Uterus (tissue), 4 donors: ENCODE results near the gene REELD1. TPM values are rescaled to one million over a fixed set of nuclear protein-coding genes. Genes with fewer than 3 reads are reported as not detected.

Experiments used
- DNase-seq, 2 donors: peaks; one replicate each; pipeline ENCODE4 v3.0.0-alpha.2; 2019 to 2020
- H3K27ac ChIP-seq, 2 donors: fragments of 200-600 bp; sonication (generic); 1 replicate in 1 of 2; 2 replicates in 1 of 2; pipeline ENCODE4 v1.5.1; 2016 to 2018
- H3K27me3 ChIP-seq, 2 donors: fragments of 200-600 bp; sonication (generic); one replicate each; pipeline ENCODE4 v1.5.1; 2018 to 2019; ENCODE audit warnings: control low read depth in 1 of 2
- H3K36me3 ChIP-seq, 2 donors: fragments of 200-600 bp; sonication (generic); one replicate each; pipeline ENCODE4 v1.5.1; 2019; ENCODE audit warnings: control low read depth in 1 of 2
- H3K4me1 ChIP-seq, 2 donors: fragments of 200-600 bp; sonication (generic); one replicate each; pipeline ENCODE4 v1.5.1; 2018 to 2019; ENCODE audit warnings: control low read depth in 1 of 2
- H3K4me3 ChIP-seq, 2 donors: fragments of 200-600 bp; sonication (generic); 1 replicate in 1 of 2; 2 replicates in 1 of 2; pipeline ENCODE4 v1.5.1; 2018 to 2019; ENCODE audit warnings: mild to moderate bottlenecking in 1 of 2
- H3K9me3 ChIP-seq, 2 donors: fragments of 200-600 bp; sonication (generic); one replicate each; pipeline ENCODE4 v1.5.1; 2019; ENCODE audit warnings: control low read depth in 1 of 2
- CTCF ChIP-seq, 4 experiments: fragments of 200-600 bp in 2 of 4; fragments of 450-650 bp in 2 of 4; sonication (generic) in 2 of 4; IDR thresholded peaks; one replicate each; pipeline ENCODE4 v1.5.1; 2016 to 2019; ENCODE audit warnings: antibody characterized with exemption in 4 of 4, mild to moderate bottlenecking in 2 of 4, moderate library complexity in 1 of 4
- POLR2A ChIP-seq, 2 donors: fragments of 450-650 bp; IDR thresholded peaks; one replicate each; pipeline ENCODE4 v1.6.1; 2016; ENCODE audit warnings: antibody characterized with exemption in 2 of 2, mild to moderate bottlenecking in 1 of 2, moderate library complexity in 1 of 2
- intact Hi-C: fragments of 100-400 bp; cut with DNase I; formaldehyde crosslinking; loops from one replicate; pipeline ENCODE4 v1.15.1; 2023; ENCODE audit warnings: low total_unique reads
- total RNA-seq, 4 donors: library from RNA; depleted of rRNA in 3 of 4; stranded (reverse); fragments of >200 nt in 3 of 4; gene quantifications; one replicate each; pipeline versions ENCODE4 v1.1.0 to v1.2.4, GENCODE V29; 2014 to 2023
- donor health status: DM: yes; HTN: yes; CAD: no.

Gene REELD1
- total RNA-seq, 4 donors from 2014 or later: 1.4 TPM; not detected in 3

DNA sequence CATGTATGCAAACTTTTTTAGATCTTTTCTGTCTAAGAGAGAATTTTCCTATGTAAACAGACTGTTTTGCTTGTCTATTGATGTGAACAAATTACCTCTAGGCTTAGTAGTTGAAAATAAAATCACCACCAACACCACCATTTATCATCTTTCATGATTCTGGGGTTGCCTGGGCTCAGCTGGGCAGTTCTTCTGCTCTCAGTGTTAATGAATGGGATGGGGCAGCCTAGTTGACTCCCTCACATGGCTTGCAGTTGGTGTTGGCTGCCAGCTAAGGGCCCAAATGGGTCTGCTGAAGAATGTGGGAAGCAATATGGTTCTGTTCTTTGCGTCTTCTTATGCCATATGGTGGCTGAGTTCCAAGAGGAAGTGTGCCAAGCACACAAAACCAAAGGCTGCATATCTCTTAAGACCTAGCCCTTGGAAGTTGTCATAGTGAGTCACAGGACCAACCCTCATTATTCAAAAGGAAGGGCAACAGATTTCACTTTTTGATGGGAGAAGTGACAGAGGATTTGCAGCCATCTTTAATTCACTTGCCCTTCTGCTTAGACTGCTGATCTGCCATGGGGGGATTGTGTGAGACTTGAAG, 17.9 kb downstream of the REELD1 start:
- no peaks in the 10 kb centered on the region for H3K4me1 ChIP-seq
- intact Hi-C loops: no loop called here

GRCh38 chr4:146235654-146236177, 21.4 kb downstream of the REELD1 start:
- H3K4me1 ChIP-seq: no peaks in the 10 kb centered on the region
- DNase-seq: no peak
- H3K27ac ChIP-seq: no peak overlapping the region
- TF ChIP-seq CTCF (IDR thresholded peaks at IDR 0.05) (no peak), POLR2A (IDR thresholded peaks at IDR 0.05) (no peak)
- intact Hi-C loops: no loop called here
- no peaks in the 10 kb centered on the region for H3K36me3 ChIP-seq
- no peaks in the 10 kb centered on the region for H3K27me3 ChIP-seq
- H3K4me3 ChIP-seq: no peak overlapping the region
- no peaks in the 10 kb centered on the region for H3K9me3 ChIP-seq

More for the DNA sequence above, 17.9 kb downstream of the REELD1 start:
- no peaks in the 10 kb centered on the region for H3K27me3 ChIP-seq
- no peak for DNase-seq
- no peaks in the 10 kb centered on the region for H3K36me3 ChIP-seq
- no peak for TF ChIP-seq POLR2A (IDR thresholded peaks at IDR 0.05)
- no peak for TF ChIP-seq CTCF (IDR thresholded peaks at IDR 0.05)
- H3K27ac ChIP-seq: no peak overlapping the region
- no peak overlapping the region for H3K4me3 ChIP-seq
- no peaks in the 10 kb centered on the region for H3K9me3 ChIP-seq

GRCh38 chr4:146236216-146236615, 21.9 kb downstream of the REELD1 start:
- no peaks in the 10 kb centered on the region for H3K9me3 ChIP-seq
- no peak overlapping the region for H3K27ac ChIP-seq
- H3K27me3 ChIP-seq: no peaks in the 10 kb centered on the region
- no peak overlapping the region for H3K4me3 ChIP-seq
- H3K36me3 ChIP-seq: no peaks in the 10 kb centered on the region
- no peak for DNase-seq
- no peak for TF ChIP-seq CTCF (IDR thresholded peaks at IDR 0.05)
- H3K4me1 ChIP-seq: no peaks in the 10 kb centered on the region
- intact Hi-C loops: no loop called here

DNA sequence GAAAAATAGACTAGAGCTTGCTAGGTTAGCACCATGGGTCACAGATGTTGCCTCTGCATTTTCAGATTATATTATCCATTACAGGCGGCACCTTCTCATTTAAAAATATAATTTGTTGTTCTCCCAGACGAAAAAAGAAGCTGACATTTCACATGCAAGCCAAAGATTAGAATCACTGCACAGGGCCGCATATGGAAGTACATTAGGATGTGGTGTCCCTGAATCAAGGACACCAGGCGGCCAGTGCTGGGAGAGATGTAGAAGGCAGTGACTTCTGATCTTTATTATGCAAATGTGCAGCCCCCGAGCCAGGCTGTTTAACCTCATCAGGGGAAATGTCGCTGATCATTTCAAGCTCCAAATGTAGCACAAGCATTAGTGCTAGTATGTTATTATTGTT, 22.8 kb downstream of the REELD1 start:
- TF ChIP-seq POLR2A (IDR thresholded peaks at IDR 0.05) (no peak), CTCF (IDR thresholded peaks at IDR 0.05) (no peak)
- Histone ChIP-seq H3K4me1 (peaks cover 0 to 4% of the 10 kb centered on the region in 2 donors), H3K4me3 (no peak overlapping the region), H3K9me3 (no peaks in the 10 kb centered on the region), H3K27me3 (no peaks in the 10 kb centered on the region), H3K36me3 (no peaks in the 10 kb centered on the region), H3K27ac (no peak overlapping the region)
- DNase-seq: no peak
- intact Hi-C loops: no loop called here

DNA sequence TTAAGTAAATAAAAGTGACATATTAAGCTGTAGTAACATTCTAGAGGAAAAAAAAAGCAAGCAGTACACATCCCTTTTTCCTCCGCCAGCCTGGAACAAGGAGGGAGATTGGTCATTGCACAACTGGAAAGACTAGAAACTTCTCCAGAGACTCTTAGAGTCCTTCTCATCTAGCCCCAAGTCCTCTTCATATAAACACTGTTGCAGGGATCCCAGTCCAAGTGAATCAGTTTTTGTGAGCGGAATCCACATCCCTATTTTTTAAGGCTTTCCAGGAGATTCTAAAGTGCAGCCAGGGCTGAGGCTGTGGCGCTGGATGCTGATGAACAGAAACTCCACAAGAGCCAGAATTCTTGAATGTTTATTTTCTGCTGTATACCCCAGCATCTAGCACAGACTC, 23.8 kb downstream of the REELD1 start:
- no peak for TF ChIP-seq POLR2A (IDR thresholded peaks at IDR 0.05)
- no peak for TF ChIP-seq CTCF (IDR thresholded peaks at IDR 0.05)
- H3K9me3 ChIP-seq: no peaks in the 10 kb centered on the region
- H3K36me3 ChIP-seq: no peaks in the 10 kb centered on the region
- no peak for DNase-seq
- H3K27ac ChIP-seq: no peak overlapping the region
- peaks cover 0 to 10% of the 10 kb centered on the region in 2 donors for H3K4me1 ChIP-seq
- no peak overlapping the region for H3K4me3 ChIP-seq
- no peaks in the 10 kb centered on the region for H3K27me3 ChIP-seq
- intact Hi-C loops: no loop called here
